Measurements from ENCODE around the gene CACNA2D2. TPM values are rescaled to one million over a fixed set of nuclear protein-coding genes. Genes with fewer than 3 reads are reported as not detected.
A peak's percentile ranks its signal among the peaks of the same experiment; 100 is the strongest.

CACNA2D2 gene
- total and polyA plus RNA-seq, 2 of the 8 experiments (the other 6 are each of a cell fraction or from before 2014, with no cell fraction given) = 14.1 to 25.0 TPM

- Histone ChIP-seq H2BK20ac (ENCODE audit: low read length) (no peak overlapping the region), H3K4ac (replicated peaks; ENCODE audit: insufficient read length, low read depth, low read length) (no peak overlapping the region), H2BK15ac (ENCODE audit: low read length) (peak overlapping the region; percentile 98), H3K27me3 (replicated peaks in 1 of 4; ENCODE audit: control insufficient read depth in 3 of 4, extremely low read depth in 1 of 4, insufficient read depth in 3 of 4, low read length in 3 of 4) (peaks cover 23 to 68% (median 54%) of the 10 kb centered on the region in 4 experiments), H3K9me3 (ENCODE audit: insufficient read depth in 2 of 2, low read depth in 1 of 2, low read length in 1 of 2) (no peaks in the 10 kb centered on the region), H3K23me2 (ENCODE audit: low read depth, low read length) (peaks cover 21% of the 10 kb centered on the region), H2BK120ac (replicated peaks; ENCODE audit: low read depth, low read length) (no peak overlapping the region), H3K27ac (ENCODE audit: low read depth, low read length) (no peak overlapping the region), H3K79me1 (ENCODE audit: low read depth, low read length) (no peaks in the 10 kb centered on the region), H2AK5ac (ENCODE audit: low read depth, low read length) (no peak overlapping the region), H4K5ac (ENCODE audit: insufficient read length, low read depth, low read length) (no peak overlapping the region), H4K91ac (replicated peaks; ENCODE audit: insufficient read length, low read length) (no peak overlapping the region), H2BK5ac (ENCODE audit: low read depth, low read length) (no peak overlapping the region), H4K20me1 (replicated peaks in 1 of 2; ENCODE audit: control insufficient read depth in 1 of 2, insufficient read depth in 2 of 2, low read length in 2 of 2) (peaks cover 0 to 4% of the 10 kb centered on the region in 2 experiments), H3K4me3 (ENCODE audit: extremely low read depth in 1 of 4, insufficient read depth in 2 of 4, low read depth in 3 of 4, low read length in 4 of 4) (peak overlapping the region in 1 of 4 experiments; percentile 63; a peak in 1 of 8 replicates), H3K79me2 (ENCODE audit: control insufficient read depth in 1 of 2, insufficient read depth in 2 of 2, low read length in 2 of 2) (peaks cover 0 to 2% of the 10 kb centered on the region in 2 experiments; a peak in 1 of 4 replicates), H3K9ac (replicated peaks in 1 of 4; ENCODE audit: extremely low read depth in 1 of 4, low read depth in 3 of 4, low read length in 3 of 4) (no peak overlapping the region), H3K14ac (ENCODE audit: insufficient read length) (no peak overlapping the region), H4K8ac (ENCODE audit: extremely low read depth, insufficient read depth, low read length) (no peak overlapping the region; the same call in 1 of the 2 replicates), H3K4me1 (replicated peaks in 1 of 4; ENCODE audit: control insufficient read depth in 3 of 4, insufficient read depth in 4 of 4, low read length in 3 of 4) (peaks cover 0 to 19% (median 14%) of the 10 kb centered on the region in 4 experiments; a peak in 5 of 7 replicates), H3K56ac (replicated peaks; ENCODE audit: insufficient read length, low read depth, low read length) (no peak overlapping the region), H3K36me3 (ENCODE audit: control insufficient read depth in 2 of 4, insufficient read depth in 4 of 4, low read length in 3 of 4) (no peaks in the 10 kb centered on the region), H2BK12ac (ENCODE audit: low read depth, low read length) (peak overlapping the region; percentile 68; the same call in 1 of the 2 replicates), H2AFZ (ENCODE audit: low read length) (no peak overlapping the region), H3K23ac (ENCODE audit: insufficient read length) (no peak overlapping the region), H3K4me2 (ENCODE audit: insufficient read depth in 1 of 2, low read depth in 2 of 2, low read length in 2 of 2) (peak overlapping the region; percentile 65 to 87; a peak in 2 of 4 replicates), H3K18ac (ENCODE audit: extremely low read depth, low read length) (peak overlapping the region; percentile 75; the same call in 1 of the 2 replicates)
- FAIRE-seq = no peak
- ChIA-PET CTCF (ENCODE audit: partially characterized antibody) (interaction anchor here (0.8 to 10.0 kb wide), 9 partner anchors 9 to 210 kb away, joined by 3 to 84 read pairs (median 3); no protein-coding TSS in a partner anchor), POLR2A (ENCODE audit: partially characterized antibody) (interaction anchor here (0.8 to 3.3 kb wide), 4 partner anchors 11 to 19 kb away, joined by 3 to 17 read pairs (median 4); partner anchors contain the start of genes HYAL2 and TUSC2)
- 93% methylated on average over 9 of the region's 9 CpGs; no CpG with 5 or more reads in 1 of the 2 experiments for WGBS, 2 experiments (ENCODE audit: extremely low coverage in 1 of 2, insufficient coverage in 1 of 2, insufficient read length in 1 of 2, insufficient replicate concordance in 2 of 2, low coverage in 1 of 2, low lambda C conversion rate in 2 of 2, missing lambda C conversion rate in 1 of 2)
- DNase-seq (ENCODE audit: low read depth in 1 of 2, low spot score in 2 of 2) = no peak
- TF ChIP-seq GABPA (IDR thresholded peaks at IDR 0.05; ENCODE audit: borderline replicate concordance, insufficient read depth, low read length) = no peak
- no peak for TF ChIP-seq SIRT6 (IDR thresholded peaks at IDR 0.05; ENCODE audit: low read length)
- TF ChIP-seq YY1 (IDR thresholded peaks at IDR 0.05; ENCODE audit: low read depth, low read length) = no peak
- TF ChIP-seq MAX (IDR thresholded peaks at IDR 0.05) = no peak
- no peak for TF ChIP-seq USF2 (IDR thresholded peaks at IDR 0.05; ENCODE audit: low read length)
- no peak for TF ChIP-seq TAF7 (optimal IDR thresholded peaks at IDR 0.05; ENCODE audit: borderline replicate concordance, low read depth, low read length)
- no peak for TF ChIP-seq SP1 (IDR thresholded peaks at IDR 0.05; ENCODE audit: low read depth, low read length)
- no peak for TF ChIP-seq SP2 (IDR thresholded peaks at IDR 0.05; ENCODE audit: low read length)
- TF ChIP-seq TCF12 (IDR thresholded peaks at IDR 0.05; ENCODE audit: low read depth, low read length) = no peak
- no peak for TF ChIP-seq CBX8 (IDR thresholded peaks at IDR 0.05; ENCODE audit: borderline replicate concordance, low read depth, low read length)
- no peak for TF ChIP-seq RAD21 (IDR thresholded peaks at IDR 0.05 in 1 of 2, conservative IDR thresholded peaks at IDR 0.05 in 1 of 2; ENCODE audit: low read depth in 2 of 2, low read length in 2 of 2)
- no peak for TF ChIP-seq HDAC2 (IDR thresholded peaks at IDR 0.05; ENCODE audit: borderline replicate concordance in 1 of 2, low read depth in 2 of 2, low read length in 2 of 2)
These were observed 161.9 kb downstream of the CACNA2D2 start for GRCh38 chr3:50341537-50341936.

Data from H1 (cell line).